Epithelial cell of prostate (primary cell): ENCODE data around the gene APP.

Source experiments
- DNase-seq: peaks from one replicate; pipeline ENCODE4 v3.0.0-alpha.2; 2011; ENCODE audit warnings: low read depth, low spot score
- H3K27ac ChIP-seq: fragments of 450-650 bp; 2 replicates; pipeline ENCODE4 v1.5.1; 2017; ENCODE audit warnings: mild to moderate bottlenecking

APP gene

GRCh38 chr21:25857308-25858074 is 313.1 kb downstream of the APP start:
- no peak for DNase-seq
- no peak overlapping the region for H3K27ac ChIP-seq

GRCh38 chr21:25855576-25855975 is 315.0 kb downstream of the APP start:
- DNase-seq = no peak
- H3K27ac ChIP-seq = no peak overlapping the region

GRCh38 chr21:25850126-25850842 is 320.3 kb downstream of the APP start:
- no peak overlapping the region for H3K27ac ChIP-seq
- no peak for DNase-seq

GRCh38 chr21:25848309-25848708 is 322.3 kb downstream of the APP start:
- H3K27ac ChIP-seq = no peak overlapping the region
- no peak for DNase-seq

- no peak for DNase-seq
- no peak overlapping the region for H3K27ac ChIP-seq
These were observed 324.8 kb downstream of the APP start for GRCh38 chr21:25845729-25846256.

GRCh38 chr21:25842925-25843324 is 327.6 kb downstream of the APP start:
- DNase-seq = no peak
- no peak overlapping the region for H3K27ac ChIP-seq

- H3K27ac ChIP-seq = no peak overlapping the region
- DNase-seq = no peak
These were observed 331.8 kb downstream of the APP start for GRCh38 chr21:25838809-25839208.

- DNase-seq = no peak
- no peak overlapping the region for H3K27ac ChIP-seq
These were observed 332.9 kb downstream of the APP start for GRCh38 chr21:25837533-25838265.

GRCh38 chr21:25836396-25836795 is 334.2 kb downstream of the APP start:
- H3K27ac ChIP-seq = no peak overlapping the region
- DNase-seq = no peak

GRCh38 chr21:25834381-25834780 is 336.2 kb downstream of the APP start:
- no peak overlapping the region for H3K27ac ChIP-seq
- DNase-seq = no peak

- DNase-seq = no peak
- no peak overlapping the region for H3K27ac ChIP-seq
These were observed 339.1 kb downstream of the APP start for GRCh38 chr21:25831300-25831960.
